GM21447 (cell line): ENCODE measurements around the gene MRPL17.
"Not testable (repeated sequence)": the region's sequence is repeated elsewhere in the genome, so short reads cannot be mapped to it uniquely, and the experiment has no call there.

Source experiments
- ATAC-seq: cut with Tn5 transposase; IDR thresholded peaks from one replicate; pipeline ENCODE4 v1.9.1; 2021; ENCODE audit not compliant: unreplicated experiment

Gene MRPL17

GRCh38 chr11:6682936-6683861 is at the start of gene MRPL17:
Gene MRPL17, minus strand, starts transcription at chr11:6683340. Its CDS starts 44 bp downstream, at chr11:6683296.
- ATAC-seq: peak; percentile 92

GRCh38 chr11:6727971-6728760 is 45.0 kb upstream of the MRPL17 start:
- no peak for ATAC-seq

GRCh38 chr11:6725386-6725896 is 42.3 kb upstream of the MRPL17 start:
- ATAC-seq: no peak

- no peak for ATAC-seq
These were observed 40.9 kb upstream of the MRPL17 start for GRCh38 chr11:6724013-6724412.

- ATAC-seq: no peak
These were observed 38.2 kb upstream of the MRPL17 start for GRCh38 chr11:6721343-6721742.

GRCh38 chr11:6719576-6719975 is 36.4 kb upstream of the MRPL17 start:
- no peak for ATAC-seq

- no peak for ATAC-seq
These were observed 34.3 kb upstream of the MRPL17 start for GRCh38 chr11:6717426-6717825.

GRCh38 chr11:6711552-6711951 is 28.4 kb upstream of the MRPL17 start:
- ATAC-seq: not testable (repeated sequence)

- ATAC-seq: no peak
These were observed 25.7 kb upstream of the MRPL17 start for GRCh38 chr11:6708876-6709275.

GRCh38 chr11:6705905-6706535 is 22.9 kb upstream of the MRPL17 start:
- no peak for ATAC-seq

GRCh38 chr11:6703247-6704063 is 20.3 kb upstream of the MRPL17 start:
- ATAC-seq: no peak

GRCh38 chr11:6701955-6702354 is 18.8 kb upstream of the MRPL17 start:
- ATAC-seq: not testable (repeated sequence)

- no peak for ATAC-seq
These were observed 12.2 kb upstream of the MRPL17 start for GRCh38 chr11:6695377-6695776.

GRCh38 chr11:6694229-6694535 is 11.0 kb upstream of the MRPL17 start:
- ATAC-seq: no peak

- ATAC-seq: no peak
These were observed 10.4 kb upstream of the MRPL17 start for GRCh38 chr11:6693342-6694228.

GRCh38 chr11:6692128-6692527 is 9.0 kb upstream of the MRPL17 start:
- no peak for ATAC-seq

- ATAC-seq: not testable (repeated sequence)
These were observed 7.4 kb upstream of the MRPL17 start for GRCh38 chr11:6690431-6691132.

GRCh38 chr11:6687876-6688275 is 4.7 kb upstream of the MRPL17 start:
- ATAC-seq: no peak

GRCh38 chr11:6686006-6686405 is 2.9 kb upstream of the MRPL17 start:
- no peak for ATAC-seq
